Heart left ventricle (tissue), 13 donors: ENCODE measurements around the gene H6PD.

ENCODE experiments used
- CTCF ChIP-seq, 12 donors: fragments of 200-600 bp; sonication (generic) in 4 of 12; IDR thresholded peaks; one replicate each; pipeline versions ENCODE4 v1.5.0 to v1.8.0; 2018 to 2022; ENCODE audit warnings: antibody characterized with exemption in 12 of 12, mild to moderate bottlenecking in 5 of 12
- POLR2A ChIP-seq, 2 donors: fragments of 450-650 bp; IDR thresholded peaks; one replicate each; pipeline ENCODE4 v1.6.1; 2017; ENCODE audit warnings: antibody characterized with exemption in 2 of 2, mild to moderate bottlenecking in 2 of 2, moderate library complexity in 2 of 2
- donor health status: ischemic (EF 13 %, LVEDD 7.1; RV severe dilation, severe dysfunction).
- donor health status: DM: no; HTN: yes; CAD: no.
- donor health status: DM: no; HTN: no; CAD: no.
- donor health status: ischemic (EF 25% LVEDD 6.9; RV normal size, moderate dysfunction).
- donor health status: ischemic (EF 25% LVEDD 5.7; RV mildly dilated, moderate dysfunction).
- donor health status: ischemic (EF 35%, LVEDD 5.7; RV mildly dilated, moderate dysfunction).
- donor health status: nonischemic (EF 11% LVEDD 7.7; RV severe dilation, severe dysfunction).
- donor health status: DM: yes; HTN: yes; CAD: no.
- donor health status: PGD.
- donor health status: ischemic (EF 29% LVEDD 5.4; RV normal size, mild dysfunction).
- donor health status: nonischemic (EF 23%, LVEDD 6.1; RV moderate dilation, normal function).

DNA sequence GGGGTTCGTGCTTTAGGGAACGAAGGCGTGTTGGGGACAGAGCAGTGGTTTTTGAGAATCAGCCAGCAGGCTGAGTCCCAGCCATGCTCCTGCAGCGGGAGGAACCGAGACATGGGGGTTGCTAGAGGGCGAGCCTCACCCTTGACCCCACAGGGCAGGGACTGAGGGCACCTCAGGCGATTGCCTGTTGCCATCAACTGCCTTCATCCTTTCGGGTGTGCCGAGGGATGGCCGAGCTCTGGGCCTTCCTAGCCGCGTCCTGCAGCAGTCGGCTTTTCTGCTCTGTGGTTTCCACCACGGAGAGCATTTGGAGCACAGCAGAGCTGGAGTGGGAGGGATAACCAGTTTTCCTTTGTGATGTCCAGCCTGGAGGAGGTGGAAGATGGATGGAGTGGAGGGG is 71.4 kb downstream of the H6PD start:
- TF ChIP-seq CTCF (IDR thresholded peaks at IDR 0.05) = no peak
- no peak for TF ChIP-seq POLR2A (IDR thresholded peaks at IDR 0.05)
